COLO829 (cell line): ENCODE measurements around the gene TAP2.
"Not testable (repeated sequence)": the region's sequence is repeated elsewhere in the genome, so short reads cannot be mapped to it uniquely, and the experiment has no call there.

ENCODE experiments used
- DNase-seq: peaks from one replicate; pipeline ENCODE4 v3.0.0; 2012; ENCODE audit warnings: low spot score

TAP2 gene

DNA sequence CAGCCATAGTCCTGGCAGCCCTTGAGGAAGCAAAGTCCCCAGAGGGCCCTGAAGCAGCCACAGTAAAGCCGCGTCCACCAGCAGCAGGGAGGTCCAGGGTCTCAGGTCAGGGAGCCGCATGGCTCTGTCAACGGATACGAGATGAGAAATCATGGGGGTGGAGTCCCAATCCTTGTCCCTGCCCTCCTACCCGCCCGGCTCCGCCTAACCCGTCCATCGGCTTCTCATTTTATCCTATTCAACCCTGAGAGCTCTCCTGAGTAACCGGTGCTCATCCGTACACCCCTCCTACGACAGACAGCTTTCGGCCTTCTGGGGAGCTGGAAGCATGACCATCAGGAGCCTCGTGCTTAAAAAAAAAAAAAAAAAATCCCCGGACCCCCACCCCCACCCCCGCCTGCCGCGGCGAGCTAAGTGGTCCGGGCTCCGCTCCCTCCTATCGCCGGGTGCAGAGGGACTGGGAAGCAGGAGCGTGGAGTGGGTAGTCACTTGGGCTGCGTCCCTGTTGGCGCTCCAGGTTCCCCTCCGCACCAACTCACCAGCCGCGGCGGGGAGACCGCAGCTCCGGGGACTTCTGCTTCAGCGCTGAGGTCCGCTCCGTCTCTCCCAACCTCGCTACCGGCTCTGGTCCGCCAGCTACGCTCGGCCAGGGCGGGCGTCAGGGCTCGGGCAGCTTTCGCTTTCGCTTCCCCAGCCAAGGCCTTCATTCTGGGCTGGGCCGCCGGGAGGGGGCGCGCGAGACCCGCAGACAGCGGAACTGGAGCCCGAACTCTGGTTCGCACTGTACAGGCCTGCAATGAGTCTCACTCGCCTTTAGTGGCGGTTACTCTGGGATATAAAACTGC, at the start of gene TAP2:
Gene TAP2, minus strand, starts transcription at position 626 of the 845 bp plus-strand sequence. Its CDS starts 506 bp downstream, at position 120.
- peak; percentile 94 for DNase-seq

DNA sequence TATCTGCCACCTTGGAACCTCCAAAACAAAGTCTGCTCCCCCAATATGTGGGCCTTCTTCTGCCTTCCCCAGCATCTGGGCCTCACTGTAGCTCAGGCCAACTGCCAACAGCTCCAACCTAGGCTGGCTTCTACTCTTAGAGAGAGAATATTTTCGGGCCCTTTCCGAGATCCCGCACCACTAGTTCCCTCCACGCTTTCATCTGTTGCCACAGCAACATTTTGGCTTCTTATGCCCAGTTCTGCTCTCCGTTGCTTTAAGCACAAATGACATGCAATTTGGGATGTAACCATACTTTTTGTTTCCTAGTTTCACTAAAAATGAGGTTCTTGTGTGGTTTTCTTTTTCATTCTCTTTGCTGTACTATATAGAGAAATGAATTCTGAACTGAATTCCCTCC, 49.1 kb upstream of the TAP2 start:
- DNase-seq, result no peak

DNA sequence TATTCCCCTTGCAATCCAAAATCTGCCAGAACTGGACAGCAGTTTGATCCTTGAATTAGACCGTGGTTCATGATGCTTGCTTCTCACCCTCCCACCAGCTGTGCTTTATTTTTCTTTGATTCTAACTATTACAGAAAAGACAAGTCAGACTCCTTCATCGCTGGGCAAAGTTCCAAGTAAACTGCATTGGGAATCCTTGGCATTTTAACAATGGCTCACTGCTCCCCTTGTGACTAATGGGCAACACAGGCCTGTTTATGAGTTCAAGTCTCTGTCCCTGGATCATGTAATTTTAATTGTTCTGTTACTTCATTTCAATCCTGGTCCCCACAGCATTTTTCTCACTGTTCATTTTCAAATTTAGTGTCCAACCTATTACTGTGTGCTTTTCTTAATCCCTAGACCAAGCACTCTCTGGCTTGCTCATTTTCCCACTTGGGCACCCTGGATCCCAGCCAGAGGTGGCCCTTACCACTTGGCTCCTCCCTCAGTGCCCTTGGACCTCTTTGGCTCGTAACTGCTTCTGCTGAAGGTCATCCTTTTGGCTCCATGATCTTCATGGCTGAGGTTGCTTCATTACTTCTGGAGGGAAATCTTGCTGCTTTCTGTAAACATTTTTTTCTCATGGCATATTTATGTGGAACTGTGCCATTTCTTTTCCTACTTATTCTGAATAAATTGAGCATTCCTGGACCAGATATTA, 48.3 kb upstream of the TAP2 start:
- peak; percentile 87 for DNase-seq

DNA sequence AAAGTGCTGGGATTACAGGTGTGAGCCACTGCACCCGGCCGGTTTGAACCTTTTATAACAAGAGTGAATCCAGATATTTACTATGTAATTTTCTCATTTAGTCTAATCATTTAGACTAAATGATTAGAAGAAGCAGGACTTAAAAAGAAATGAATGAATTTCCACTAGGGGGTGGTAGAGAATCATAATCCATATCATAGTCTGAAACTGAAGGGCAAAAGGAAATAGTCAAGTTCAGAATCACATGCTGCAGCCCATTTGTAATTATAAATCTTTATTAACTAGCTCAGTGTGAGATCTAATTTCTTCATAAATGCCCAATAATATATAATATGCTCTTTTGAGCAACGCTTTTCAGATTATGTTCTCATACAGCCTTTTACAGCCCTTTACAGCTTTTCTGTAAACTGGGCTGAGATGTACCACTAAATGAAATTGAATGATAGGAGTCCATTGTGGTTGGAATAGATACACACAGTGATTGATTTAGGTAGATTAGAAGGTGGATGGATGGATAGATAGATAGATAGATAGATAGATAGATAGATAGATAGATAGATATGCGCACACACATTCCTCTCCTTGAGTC, 47.3 kb upstream of the TAP2 start:
- DNase-seq, result peak; percentile 87

DNA sequence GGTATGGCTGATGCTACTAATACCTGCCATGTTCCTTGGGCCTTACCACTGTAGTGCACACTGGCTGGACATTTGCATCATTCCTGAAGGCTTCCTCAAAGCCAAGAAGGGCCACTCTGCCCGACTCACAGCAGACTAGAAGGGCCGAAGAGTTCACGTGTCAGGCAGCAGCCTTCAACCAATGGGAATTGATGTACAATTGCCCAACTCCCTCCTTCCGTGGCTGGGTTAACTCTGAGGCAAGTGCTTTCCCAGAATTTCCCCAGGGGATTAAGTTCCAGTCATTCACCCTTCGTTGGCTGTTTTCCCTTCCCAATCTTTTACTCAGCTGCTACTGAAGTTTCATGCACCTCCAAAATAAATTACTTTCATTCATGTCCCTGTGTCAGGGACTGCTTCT, 45.2 kb upstream of the TAP2 start:
- DNase-seq, result peak; percentile 66

DNA sequence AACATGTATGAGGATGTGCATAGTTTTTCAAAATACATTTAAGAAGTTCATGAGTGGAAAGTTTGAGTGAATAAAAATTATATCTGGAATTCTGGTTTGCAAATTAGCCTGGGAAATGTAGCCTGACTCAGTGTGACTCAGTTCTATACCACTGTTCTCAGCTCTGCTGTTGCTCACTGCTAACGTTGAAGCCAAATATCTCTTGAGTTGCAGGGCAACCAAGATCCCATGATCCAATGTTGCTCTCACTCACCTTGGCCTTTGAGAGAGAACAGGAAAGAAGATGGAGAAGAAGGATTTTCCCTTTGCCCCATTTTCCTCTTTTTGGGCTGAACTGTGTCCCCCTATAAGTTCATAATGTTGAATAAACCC, 44.3 kb upstream of the TAP2 start:
- no peak for DNase-seq

DNA sequence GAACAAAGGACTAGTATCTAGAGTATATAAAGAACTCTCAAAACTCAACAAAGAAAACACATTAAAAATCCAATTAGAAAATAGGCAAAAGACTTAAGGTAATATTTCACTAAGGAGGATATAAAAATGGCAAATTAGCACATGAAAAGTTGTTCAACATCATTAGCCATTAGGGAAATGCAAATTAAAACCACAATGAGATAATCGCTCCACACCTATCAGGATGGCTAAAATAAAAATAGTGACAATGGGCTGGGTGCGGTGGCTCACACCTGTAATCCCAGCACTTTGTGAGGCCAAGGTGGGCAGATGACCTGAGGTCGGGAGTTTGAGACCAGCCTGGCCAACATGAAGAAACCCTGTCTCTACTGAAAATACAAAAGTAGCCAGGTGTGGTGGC, 42.4 kb upstream of the TAP2 start:
- not testable (repeated sequence) for DNase-seq

DNA sequence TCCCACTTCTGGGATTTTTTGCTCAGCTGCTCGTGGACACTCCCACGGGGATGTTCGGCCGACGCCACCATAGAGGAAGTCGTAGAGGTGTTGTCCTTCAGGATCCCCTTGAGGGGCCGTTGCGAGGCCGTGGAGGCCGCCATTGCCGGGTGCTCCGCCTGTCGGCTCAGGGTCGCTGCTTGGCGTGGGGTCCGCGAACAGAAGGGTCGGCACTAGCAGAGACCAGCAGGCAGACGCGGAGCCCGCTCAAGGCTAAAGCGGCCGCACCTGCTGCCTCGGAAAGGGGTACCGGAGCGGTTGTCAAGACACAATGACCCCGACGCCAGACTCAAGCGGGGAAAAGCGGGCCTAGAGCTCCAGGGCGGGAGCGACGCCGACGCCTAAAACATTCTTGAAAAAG, 41.2 kb upstream of the TAP2 start:
- no peak for DNase-seq

DNA sequence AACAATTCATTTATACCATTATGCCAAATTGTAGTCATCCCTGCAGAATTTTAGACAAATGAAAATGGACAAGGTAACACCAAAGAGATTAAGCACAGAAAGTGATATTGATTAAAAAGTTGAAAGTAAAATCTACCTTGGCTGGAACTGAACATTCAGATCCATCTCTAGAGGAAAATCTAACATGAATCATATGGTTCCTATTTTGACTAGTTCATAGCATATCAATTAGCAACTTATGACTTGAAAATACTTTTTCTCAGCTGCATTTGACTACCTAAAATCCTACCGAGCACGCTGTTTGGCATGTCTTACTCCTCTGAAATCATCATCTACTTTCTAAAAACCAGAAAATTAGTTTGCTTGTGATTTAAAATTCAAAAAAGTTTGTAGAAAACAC, 38.1 kb upstream of the TAP2 start:
- DNase-seq, result no peak

DNA sequence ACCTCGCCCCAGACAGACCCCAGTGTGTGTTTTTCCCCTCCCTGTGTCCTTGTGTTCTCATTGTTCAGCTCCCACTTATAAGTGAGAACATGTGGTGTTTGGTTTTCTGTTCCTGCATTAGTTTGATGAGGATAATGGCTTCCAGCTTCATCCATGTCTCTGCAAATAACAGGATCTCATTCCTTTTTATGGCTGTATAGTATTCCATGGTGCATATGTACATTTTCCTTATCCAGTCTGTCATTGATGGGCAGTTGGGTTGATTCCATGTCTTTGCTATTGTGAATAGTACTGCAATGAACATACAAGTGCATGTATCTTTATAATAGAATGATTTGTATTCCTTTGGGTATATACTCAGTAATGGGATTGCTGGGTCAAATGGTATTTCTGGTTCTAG, 35.4 kb upstream of the TAP2 start:
- not testable (repeated sequence) for DNase-seq

DNA sequence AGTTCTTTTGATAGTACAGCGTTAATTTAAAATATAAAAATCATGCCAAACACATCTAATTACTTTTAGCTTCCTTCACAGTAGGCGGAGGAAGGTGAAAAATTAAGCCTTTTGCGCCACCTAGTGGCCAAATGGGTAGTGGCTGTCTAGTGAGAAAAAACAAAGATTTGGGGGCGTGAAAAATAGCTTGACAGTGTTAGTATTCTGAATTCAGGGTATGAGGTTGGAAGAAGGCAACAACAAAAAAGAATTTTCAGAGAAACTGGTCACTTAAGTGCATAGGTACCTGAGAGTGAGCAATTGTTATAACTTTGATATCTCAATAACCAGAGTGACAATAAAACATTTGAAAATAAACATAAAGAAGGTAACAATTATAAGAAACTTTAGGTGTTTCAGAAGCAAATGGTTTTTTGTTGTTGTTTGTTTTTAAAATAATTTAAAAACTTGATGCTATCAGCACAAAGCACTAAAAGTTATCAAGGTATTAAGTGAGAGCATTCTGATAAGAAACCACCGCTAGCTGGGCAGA, 29.8 kb upstream of the TAP2 start:
- DNase-seq, result no peak

DNA sequence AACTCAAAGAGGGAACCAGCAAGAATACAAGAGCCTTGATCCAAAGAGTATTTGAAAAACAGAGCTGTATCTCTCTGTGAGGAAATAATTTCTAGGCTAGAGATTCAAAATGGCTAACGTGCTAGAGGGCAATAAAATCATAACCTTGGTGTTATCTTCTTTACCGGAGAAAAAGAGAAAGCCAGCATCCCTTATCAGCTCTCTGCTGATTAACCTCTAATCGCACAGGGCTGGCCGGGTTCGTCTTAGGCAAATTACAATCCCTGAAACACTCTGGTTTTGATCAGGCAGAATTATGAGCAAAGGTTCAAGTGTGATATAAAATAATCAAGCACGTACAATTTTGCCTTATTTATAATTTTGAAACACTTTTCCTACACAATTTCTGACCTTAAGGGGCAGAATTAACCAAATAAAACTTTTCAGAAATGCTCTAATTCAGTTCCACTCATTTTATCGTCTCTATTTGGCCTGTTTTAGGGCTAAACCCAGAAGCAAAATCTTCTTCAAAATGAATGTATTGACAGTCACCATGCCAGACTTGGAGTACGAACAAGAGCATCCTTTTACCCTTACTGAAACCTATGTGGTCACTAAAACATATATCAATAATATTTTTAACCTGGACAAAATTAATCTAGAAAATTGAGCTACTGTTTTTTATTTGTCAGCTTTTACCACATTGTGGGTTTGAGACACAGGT, 29.2 kb upstream of the TAP2 start:
- DNase-seq, result no peak

DNA sequence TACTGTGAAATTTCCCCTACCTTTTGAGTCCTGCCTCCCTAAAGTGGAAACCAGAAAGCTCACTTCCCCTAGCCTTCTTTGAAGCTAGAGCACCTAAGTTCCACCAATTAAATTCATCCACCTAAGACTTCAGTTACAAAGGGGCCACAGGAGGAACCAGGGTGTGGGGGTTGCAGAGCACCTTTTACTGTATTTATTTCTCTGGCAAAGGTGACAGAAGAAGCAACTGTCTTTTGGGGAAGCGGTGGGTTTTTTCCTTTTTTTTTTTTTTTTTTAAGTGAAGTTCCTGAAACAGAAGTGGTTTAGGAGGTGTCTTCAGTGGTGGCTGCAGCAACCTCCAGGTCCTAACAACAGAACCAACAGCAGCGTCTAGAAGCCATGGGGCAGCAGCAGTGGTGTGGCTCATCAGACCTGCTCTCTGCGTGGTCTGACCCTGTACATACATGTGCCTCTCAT, 28.5 kb upstream of the TAP2 start:
- DNase-seq, result no peak

DNA sequence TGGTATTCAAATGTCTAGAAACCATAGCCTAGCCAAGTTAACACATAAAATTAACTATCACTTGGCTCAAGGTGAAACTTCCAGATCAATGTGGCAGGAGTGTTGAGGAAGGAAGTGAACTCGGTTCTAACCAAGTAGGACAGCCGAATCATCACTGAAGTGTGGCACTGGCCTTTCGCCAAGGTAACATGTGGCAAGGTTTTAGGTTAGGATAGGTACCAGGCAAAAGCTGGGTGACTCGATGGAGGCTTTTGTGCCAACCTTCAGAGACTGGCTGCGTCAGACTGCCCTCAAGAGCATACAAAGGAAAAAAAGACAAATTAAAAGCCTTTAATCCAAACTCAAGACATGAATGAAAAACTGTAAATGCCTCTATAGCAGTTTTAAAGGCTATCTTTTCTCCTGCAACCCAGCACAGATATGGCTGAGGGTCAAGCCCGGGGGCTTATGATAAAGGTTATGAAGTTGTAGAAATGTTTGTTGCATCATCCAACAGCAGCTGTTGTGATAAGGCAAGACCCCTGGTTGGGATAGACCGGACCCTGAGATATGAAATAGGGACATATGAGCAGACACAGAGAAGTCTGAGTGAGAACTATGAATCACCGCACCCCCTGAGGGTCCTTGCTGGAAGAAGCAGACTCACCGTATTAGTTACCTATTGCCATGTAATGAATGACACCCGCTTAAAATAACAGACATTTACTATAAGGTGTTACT, 27.3 kb upstream of the TAP2 start:
- no peak for DNase-seq

DNA sequence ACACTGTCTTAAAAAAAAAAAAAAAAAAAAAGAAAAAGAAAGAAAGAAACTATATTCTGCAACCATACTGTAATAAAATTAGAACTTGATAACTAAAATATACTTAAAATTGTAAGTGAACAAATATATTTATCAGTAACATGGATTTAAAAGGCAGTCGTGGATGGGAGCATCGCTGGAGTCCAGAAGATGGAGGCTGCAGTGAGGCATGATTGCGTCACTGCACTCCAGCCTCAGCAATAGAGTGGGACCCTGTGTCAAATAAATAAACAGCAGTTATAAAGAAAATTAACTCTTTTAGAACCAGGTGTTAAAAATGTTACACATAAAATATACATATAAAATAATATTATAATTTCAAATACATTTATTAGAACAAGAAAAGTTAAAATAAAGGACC, 24.2 kb upstream of the TAP2 start:
- DNase-seq, result no peak

DNA sequence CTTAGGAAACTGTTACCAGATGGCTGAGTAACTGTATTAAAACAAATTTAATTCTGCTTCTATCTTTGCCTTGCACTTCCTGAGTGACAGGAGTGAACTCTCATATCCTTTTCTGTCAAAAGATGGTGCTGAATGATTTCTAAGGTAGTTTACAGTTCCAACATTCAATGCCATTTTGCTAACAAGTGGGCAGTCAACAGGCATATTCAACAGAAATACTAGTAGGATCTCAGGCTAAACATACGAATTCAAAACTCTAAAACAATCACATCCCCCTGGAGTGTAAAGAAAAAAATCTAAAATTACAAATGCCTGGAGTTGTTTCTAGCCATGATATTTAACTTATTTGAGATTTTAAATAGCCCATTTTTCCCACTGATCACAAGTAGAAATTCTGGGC, 22.1 kb upstream of the TAP2 start:
- DNase-seq, result no peak

DNA sequence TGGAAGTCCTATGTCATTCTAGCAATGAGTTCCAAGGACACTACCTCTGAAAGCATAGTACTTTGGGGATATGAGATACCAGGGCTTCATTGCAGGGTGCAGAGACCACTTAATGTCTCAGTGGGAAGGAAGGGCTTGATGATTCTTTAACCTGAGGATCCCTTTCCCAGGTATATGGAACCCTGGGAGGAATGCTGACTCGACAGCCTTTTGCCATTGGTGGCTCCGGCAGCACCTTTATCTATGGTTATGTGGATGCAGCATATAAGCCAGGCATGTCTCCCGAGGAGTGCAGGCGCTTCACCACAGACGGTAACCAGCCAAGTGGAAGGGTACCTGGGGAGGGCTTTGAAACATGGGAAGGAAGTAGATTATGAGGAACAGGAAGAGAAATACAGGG, 19.7 kb upstream of the TAP2 start:
- no peak for DNase-seq

DNA sequence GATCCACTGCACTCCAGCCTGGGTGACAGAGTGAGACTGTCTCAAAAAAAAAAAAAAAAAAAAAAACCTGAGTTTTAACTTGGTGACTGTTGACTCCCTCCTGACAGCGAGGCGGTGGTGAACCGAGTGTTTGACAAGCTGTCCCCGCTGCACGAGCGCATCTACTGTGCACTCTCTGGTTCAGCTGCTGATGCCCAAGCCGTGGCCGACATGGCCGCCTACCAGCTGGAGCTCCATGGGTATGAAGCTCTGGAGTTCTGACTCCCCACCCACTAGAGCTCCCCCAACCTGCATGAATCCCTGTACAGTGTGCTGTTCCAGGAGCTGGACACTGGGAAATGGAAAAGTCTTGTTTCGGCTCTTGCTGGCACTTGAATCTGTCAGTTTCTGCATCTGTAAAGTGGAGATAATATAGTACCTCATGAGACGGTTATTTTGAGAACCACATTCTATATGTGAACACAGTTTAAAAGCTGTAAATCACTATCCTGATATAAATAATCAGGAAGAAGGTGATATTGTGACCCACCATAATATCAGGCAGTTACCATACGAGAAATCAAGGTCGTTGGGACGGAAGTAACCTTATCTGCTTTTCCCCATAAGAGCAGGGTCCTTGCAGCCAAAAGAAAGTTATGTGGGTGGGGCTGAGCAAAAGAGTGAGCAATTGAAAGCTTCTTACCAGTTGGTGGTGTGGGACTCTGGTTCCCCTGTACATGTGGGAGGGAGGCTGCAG, 18.8 kb upstream of the TAP2 start:
- no peak for DNase-seq

DNA sequence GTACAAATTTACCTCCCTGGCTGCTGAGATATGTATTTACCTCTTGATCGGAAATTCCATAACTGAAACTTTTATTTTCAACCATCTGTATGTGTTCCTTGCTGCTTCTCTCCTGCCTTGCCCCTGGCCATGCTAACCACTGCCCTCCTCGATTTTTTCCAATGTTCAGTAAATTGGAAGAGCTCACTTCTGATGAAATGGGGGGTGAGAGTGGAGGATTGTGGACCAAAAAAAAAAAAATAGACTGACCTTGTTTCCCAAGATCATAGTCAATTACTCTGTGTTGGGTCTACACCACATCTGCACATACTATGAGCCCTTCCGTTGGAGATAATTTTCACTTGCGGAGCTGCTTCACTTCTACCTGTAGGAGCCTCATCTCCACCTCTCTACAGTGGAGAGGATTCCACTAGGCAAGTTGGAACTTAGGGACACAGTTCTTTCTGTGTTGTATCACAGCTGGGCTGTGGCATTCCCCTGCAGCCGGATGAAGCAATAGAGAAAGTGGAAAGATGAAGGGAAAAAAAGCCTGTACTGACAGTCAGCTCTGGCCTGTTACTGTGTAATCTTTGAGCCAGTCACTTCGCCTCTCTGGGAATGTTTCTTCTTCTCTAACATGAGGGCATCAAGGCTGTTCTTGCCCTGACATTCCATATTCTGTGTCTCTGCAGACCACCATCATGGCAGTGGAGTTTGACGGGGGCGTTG, 17.1 kb upstream of the TAP2 start:
- DNase-seq, result no peak
